Measurements from ENCODE around the gene HELT.
"Not testable (repeated sequence)": the region's sequence is repeated elsewhere in the genome, so short reads cannot be mapped to it uniquely, and the experiment has no call there.

The HELT gene

DNA sequence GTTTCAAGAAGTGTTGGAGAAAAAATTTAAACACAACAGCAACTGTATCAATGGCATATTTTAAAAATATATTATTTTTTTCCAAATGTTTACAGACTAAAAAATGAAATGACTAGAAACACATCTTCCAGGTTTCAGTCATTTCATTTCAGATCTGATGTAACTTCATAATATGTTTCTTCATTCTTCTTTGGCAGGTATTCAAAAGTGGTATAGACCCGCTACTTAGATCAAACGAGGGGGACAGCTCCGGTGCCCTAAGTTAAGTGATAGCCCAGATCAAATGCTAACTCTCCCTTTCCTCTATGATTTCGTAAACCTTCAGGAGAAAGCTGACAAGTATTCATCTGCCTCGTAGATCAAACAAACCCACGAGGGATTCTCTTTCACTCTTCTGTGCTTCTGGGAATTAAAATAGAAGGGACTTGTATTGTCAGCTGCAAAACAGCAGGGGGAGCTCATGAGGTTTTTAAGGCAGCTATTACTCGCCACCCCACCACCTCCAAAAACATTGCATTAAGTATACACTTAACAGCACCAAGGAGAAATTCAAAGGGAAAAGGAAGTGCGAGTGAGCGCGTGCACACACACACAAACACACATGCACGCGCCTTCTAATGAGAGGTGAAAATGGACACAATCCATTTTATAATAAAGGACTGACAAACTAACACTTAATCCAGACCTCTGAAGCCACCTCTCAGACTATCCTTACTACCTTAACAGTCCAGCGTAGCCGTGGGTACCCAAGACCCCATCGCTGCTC is 21.4 kb downstream of the HELT start:
- peak; percentile 18 for DNase-seq

DNA sequence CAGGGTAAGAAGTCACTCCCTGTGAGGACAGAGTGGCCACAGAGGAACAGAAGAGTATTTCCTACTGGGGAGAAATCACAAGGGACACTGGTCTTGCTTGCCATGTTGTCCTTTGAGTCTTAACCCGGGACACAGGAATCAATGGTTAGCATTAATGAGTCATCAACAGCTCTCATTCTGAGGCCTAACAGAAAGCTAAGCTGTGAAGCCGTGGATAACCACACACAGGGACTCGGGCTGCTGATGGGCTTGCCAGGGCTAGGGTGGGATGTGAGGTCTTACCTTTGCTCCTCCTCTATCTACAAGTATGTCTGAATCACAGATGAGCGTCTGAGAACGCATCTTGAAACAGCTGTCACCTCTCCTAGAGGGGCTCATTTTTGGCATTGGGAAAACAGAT is 22.2 kb downstream of the HELT start:
- DNase-seq: no peak

DNA sequence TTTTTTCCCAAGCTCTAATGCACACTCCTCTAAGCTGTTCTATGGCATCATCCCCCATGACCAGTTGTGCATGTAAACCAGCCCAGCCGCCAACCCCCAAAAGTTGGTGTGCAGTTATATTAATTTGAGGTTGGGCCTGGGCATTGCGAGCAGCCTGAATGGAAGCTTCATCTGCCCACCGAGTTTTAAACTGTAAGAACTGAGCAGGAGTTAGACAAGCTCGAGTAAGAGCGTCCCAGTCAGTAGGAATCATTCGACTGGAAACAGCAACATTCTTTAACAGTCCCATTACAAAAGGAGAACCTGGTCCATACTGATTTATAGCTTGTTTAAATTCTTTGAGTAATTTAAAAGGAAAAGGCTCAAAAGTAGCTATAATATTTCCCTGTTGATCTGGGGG is 32.0 kb downstream of the HELT start:
- not testable (repeated sequence) for DNase-seq

DNA sequence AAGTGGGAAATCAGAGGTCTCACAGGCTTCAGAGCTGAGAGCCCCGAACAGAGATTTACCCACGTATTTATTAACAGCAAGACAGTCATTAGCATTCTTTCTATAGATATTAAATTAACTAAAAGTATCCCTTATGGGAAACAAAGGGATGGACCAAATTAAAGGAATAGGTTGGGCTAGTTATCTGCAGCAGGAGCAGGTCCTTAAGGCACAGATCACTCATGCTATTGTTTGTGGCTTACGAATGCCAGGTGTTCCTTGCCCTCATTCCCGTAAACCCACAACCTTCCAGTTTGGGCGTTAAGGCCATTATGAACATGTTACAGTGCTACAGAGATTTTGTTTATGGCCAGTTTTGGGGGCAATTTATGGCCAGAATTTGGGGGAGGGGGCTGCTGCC is 33.0 kb downstream of the HELT start:
- DNase-seq: not testable (repeated sequence)

DNA sequence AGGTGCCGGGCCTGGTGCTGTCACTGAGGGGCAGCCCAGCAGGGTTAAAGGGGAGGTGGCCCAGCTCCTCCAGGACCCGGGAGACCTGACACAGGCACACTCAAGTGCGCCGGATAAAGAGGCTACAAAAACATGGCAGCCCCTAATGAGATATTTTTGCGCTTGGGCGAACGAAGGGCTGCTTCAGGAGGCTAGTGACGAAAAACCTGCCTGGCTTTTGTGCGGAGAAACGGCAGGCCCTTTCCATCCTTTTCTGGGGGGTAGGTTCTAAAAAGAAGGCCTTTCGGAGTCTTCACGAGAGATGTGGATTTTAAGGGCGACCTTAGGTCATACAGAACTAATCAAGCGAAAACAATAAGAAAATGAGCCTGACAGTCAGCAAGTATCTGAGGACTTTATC is 35.5 kb downstream of the HELT start:
- no peak for DNase-seq

DNA sequence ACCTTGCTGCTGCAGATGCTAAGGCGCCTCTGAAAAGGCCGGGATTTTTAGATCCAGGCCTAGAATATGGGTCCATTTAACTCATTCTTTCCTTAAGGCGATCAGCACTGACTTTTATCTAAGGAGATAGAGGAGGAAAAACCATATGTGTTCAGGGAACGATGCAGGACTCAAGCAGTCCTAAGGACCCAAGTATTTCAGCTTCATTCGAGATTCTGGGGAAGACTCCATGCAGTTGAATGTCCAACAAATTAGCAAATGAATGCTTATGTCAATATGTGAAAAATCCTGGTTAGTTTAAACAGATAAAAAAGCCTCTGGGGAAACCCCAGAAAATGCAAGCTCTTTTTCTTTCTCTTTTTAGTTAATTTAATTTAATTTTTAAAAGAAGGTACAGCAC is 36.0 kb downstream of the HELT start:
- no peak for DNase-seq

DNA sequence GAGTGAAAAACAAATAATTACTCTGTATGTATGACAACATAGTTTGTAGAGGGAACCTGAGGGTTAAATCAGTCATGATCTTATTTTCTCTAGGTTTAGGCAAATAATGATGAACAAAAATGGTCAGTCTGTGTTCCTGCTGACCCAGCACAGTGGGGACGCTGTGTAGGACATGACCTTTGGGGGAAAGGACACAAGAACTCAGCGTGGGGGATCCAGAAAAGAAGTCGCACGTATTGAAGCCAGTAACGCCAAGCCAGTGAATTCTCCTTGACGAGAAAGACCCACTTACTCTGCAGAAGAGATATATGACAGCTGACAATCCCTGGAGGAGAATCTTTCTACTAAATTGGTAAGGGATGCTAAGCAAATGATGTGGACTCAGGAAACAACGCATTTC is 36.6 kb downstream of the HELT start:
- DNase-seq: no peak

DNA sequence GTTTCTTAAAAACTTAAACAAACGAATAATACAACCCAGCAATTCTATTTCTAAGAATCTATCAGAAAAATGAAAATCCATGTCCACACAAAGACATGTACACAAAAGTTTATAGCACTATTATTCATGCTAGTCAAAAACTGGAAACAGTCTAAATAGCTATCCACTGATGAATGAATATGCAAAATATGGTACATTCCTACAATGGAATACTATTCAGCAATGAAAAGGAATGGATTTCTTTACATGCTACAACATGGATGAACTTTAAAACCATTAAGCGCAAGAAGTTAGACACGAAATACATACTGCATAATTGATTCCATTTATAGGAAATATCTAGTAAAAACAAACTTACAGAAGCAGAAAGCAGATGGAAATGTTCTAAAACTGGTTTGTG is 43.3 kb downstream of the HELT start:
- DNase-seq: no peak

DNA sequence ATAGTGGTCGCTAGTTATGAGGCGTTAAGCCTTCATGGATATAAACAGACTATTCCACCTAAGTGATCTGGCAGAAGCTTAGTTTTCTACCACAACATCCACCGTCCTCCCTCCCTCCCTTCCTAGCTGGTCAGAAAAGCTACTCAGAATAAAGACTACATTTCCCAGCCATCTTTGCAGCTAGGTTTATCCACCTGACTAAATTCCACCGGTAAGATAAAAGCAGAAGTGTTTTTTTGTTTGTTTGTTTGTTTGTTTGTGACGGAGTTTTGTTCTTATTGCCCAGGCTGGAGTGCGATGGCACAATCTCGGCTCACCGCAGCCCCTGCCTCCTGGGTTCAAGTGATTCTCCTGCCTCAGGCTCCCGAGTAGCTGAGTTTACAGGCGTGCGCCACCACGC is 44.3 kb downstream of the HELT start:
- no peak for DNase-seq

DNA sequence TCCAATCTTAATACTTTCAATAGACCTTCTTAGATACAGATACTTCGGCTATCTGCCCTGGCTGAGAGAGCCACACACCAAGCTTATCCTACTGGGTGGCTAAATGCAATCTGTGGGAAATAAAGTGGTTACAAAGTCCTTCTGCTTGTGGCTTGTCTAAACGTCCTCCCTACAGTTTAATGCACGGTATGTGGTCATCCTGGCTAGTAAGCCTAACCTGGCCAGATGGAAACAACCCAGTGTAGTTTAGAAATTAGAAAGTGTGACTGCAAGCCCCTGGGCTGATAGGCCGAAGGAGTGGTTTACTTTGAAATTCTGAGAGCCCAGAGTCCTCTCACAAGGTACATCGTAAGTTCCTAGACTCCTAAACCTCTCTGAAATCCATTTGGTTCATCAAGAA is 47.9 kb downstream of the HELT start:
- no peak for DNase-seq

DNA sequence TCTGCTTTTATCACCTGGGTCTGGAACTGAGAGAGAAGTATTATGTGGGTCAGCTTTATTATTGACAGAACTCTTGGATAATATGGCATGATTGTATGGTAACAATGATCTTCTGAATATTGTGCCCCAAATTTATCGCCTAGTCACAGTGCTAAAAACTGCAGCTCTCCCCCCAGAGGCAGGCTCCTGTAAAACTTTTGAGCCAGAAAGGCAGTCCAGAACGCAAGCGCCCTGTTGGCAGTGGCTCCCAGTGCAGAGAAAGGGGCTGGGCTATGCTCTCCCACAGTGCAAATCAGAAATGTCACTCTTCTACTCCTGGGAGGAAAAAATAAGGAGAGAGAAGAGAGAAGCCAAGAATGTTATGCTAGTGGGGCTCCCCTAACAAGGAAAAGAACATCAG is 50.5 kb downstream of the HELT start:
- no peak for DNase-seq

Data from stimulated activated CD4-positive, alpha-beta T cell treated with anti-CD3 and anti-CD28 coated beads, Interleukin-4, amount 100 ng/mL, for 1 hour (primary cell).